ENCODE results near the gene SRSF3.
"Not testable (repeated sequence)": the region's sequence is repeated elsewhere in the genome, so short reads cannot be mapped to it uniquely, and the experiment has no call there.

The SRSF3 gene

GRCh38 chr6:36605560-36606391, 11.6 kb downstream of the SRSF3 start:
- no peak for DNase-seq

- not testable (repeated sequence) for DNase-seq
Measured at GRCh38 chr6:36607305-36607682, 13.1 kb downstream of the SRSF3 start.

DNA sequence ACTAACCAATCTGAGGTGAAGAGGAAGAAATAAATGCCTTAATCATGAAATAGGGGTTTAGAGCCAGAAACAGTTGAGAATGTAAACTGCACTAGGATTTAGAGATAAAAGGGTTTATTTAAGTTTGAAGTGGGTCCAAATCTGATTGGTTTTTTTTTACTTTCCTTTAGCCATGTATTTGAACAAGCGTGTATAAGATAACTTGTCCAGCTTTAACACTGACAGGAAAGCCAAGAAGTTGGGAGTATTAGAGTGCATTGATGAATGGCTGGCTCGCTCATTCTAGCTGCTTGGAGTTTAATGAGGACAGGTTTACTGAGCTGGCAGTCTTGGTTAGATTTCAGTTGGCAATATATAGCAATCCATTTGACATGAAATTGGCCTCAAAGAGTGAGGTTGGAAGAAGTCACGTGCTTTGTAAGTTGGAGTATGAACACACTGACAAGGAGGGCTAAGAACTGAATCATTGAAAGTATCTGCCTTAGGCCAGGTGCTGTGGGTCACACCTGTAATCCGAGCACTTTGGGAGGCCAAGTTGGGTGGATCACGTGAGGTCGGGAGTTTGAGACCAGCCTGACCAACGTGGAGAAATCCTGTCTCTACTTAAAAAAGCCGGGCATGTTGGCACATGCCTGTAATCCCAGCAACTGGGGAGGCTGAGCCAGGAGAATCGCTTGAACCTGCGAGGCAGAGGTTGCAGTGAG, 13.7 kb downstream of the SRSF3 start:
- DNase-seq, result peak in 1 of 2 experiments; percentile 38

GRCh38 chr6:36608788-36609563, 14.8 kb downstream of the SRSF3 start:
- DNase-seq, result no peak

GRCh38 chr6:36609582-36609981, 15.4 kb downstream of the SRSF3 start:
- no peak for DNase-seq

DNA sequence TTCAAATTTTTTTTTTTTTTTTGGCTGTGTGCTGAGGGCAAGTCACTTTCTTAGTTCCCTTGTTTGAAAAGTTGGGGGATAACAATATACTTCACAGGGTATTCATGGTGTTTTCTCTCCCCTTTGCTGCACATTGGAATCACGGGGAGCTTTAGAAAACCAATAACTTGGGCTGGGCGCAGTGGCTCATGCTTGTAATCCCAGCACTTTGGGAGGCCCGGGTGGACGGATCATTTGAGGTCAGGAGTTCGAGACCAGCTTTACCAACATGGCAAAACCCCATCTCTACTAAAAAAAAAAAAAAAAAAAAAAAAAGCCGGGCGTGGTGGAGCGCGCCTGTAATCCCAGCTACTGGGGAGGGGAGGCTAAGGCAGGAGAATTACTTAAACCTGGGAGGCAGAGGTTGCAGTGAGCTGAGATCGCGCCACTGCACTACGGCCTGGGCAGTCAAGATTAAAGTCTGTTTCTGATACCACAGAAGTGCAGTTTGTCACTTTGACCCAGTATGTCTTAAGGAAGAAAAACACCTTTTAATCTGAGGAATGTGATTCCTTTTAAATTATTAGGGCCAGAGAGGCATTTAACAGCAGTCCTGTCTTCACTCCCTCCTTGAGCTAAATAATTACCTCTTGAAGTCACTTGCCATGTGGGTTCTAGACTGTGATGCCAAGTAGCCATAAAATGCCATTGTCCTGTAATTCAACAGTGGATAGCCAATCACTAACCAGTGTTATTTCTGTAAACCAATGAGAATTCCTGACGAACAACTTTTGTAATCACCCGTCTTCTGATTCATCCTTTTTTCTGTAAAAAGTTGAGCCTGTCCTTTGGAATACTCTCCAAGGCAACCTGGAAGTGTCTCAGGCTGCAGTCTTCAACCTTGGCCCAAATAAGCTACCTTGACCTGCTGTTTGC, 16.1 kb downstream of the SRSF3 start:
- DNase-seq, result no peak

- DNase-seq, result no peak
Measured at GRCh38 chr6:36610956-36611336, 16.8 kb downstream of the SRSF3 start.

DNA sequence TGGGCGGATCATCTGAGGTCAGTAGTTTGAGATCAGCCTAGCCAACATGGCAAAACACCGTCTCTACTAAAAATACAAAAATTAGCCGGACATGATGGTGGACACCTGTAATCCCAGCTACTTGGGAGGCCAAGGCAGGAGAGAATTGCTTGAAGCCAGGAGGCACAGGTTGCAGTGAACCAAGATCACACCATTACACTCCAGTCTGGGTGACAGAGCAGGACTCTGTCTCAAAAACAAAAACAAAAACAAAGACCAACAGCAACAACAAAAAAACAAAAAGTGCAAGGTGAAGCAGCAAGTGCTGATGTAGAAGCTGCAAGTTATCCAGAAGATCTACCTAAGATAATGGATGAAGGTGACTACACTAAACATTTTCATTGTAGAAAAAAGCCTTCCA, 17.5 kb downstream of the SRSF3 start:
- not testable (repeated sequence) for DNase-seq

- no peak for DNase-seq
Measured at GRCh38 chr6:36612101-36612625, 18.0 kb downstream of the SRSF3 start.

DNA sequence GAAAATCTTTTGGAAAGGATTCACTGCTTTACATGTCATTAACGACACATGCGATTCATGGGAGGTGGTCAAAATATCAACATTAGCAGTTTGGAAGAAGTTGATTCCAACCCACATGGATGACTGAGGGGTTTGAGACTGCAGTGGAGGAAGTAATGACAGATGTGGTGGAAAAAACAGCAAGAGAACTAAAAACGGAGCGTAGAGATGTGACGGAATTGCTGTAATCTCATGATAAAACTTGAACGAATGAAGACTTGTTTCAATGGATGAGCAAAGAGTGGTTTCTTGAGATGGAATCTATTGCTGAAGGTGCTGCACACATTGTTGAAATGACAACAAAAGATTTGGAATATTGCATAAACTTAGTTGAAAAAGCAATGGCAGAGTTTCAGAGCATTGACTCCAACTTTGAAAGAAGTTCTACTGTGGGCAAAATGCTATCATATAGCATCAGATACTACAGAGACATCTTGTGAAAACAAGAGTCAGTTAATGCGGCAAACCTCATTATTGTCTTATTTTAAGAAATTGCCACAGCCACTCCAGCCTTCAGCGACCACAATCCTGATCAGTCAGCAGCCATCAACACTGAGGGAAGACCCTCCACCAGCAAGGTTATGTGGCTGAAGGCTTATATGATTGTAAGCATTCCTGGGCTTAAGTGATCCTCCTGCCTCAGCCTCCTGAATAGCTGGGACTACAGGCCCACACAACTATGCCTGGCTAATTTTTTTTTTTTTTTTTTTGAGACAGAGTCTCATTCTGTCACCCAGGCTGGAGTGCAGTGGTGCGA, 19.2 kb downstream of the SRSF3 start:
- no peak for DNase-seq

DNA sequence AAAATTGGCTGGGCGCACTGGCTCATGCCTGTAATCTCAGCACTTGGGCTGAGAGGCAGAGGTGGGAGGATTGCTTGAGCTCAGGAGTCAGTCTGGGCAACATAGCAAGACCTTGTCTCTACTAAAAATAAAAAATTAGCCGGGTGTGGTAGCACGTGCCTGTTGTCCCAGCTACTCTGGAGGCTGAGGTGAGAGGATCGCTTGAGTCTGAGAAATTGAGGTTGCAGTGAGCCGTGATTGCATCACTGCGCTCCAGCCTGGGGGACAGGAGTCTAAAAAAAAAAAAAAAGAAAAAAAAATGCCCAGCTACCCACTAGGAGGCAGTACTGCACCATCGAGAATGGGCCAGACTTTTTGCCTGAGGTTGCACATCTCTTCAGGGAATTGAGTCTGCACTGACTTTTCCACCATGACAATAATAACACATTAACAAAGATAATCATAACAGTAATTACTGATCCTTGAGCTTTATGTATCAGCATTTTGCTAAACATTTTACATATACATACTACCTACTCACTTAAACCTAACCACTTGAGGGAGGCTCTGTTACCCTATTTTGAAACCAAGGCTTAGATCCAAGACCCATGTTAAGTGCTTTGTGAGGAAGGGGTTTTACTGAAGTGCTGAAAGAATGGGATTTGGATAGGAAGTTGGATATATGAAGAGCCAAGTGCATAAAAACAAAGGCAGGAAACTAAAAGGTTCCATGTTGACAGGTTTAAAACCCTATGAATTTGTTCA, 21.0 kb downstream of the SRSF3 start:
- DNase-seq, result peak in 1 of 2 experiments; percentile 63

GRCh38 chr6:36616893-36617521, 22.8 kb downstream of the SRSF3 start:
- DNase-seq, result no peak

- DNase-seq, result no peak
Measured at GRCh38 chr6:36618366-36619355, 24.5 kb downstream of the SRSF3 start.

DNA sequence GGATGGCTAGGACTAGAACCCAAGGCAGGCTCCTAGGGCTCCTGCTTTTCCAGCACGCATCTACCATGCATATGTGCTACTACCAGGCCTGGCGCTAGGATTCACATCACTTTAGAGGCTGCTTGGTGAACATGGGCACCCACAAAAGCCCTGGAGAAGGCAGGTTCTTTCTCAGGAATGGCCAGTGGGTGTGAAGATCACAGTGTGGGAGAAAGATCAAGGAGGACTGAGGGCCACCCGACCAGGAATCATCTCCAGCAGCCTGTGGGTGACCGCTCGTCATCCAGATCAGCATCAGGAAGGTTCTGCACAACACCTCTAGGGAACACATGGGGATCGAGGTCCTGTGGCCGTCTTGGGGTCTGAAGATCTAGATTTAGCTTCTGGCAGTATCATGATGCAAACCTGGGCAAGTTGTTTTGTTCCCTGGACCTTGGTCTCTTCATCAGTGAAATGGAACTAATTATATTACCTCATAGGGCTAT, 27.3 kb downstream of the SRSF3 start:
- DNase-seq, result no peak

DNA sequence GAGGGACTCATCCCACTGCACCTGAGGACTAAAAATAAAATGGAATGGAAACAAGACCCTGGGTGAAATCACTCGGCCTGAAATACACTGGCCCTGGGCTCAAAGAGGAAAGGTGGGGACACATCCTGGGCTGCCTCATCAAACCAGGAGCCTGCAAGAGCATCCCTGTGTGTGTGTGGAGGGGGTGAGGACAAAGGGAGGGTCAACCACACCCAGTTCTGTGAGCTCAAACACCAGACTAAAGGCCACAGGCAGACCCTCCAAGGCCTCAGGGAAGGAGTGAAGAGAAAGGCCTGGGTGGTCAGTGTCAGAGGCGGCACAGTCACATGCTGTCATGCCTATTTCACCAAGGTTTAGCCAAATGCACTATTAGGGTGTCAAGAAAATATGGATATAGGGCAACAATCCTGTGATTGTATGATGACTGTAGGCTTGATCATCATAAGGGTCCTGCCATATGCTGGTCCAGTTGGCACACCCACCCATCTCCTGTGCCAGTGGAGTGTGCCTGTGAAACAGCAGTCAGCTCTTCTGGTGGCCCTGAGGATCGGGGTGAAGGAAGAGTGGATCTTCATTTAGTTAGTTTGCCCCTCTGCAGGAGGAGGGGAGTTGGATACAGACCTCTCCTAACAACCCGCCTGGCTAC, 28.9 kb downstream of the SRSF3 start:
- DNase-seq, result no peak

GRCh38 chr6:36623547-36624459, 29.6 kb downstream of the SRSF3 start:
- peak; percentile 78 to 93 for DNase-seq
